22Rv1 (cell line): ENCODE data around the gene SYT15B.
"Not testable (repeated sequence)": the region's sequence is repeated elsewhere in the genome, so short reads cannot be mapped to it uniquely, and the experiment has no call there.

ENCODE experiments used
- ZFX ChIP-seq: fragments of 450-650 bp; IDR thresholded peaks from 2 replicates; pipeline ENCODE4 v1.6.1; 2017; ENCODE audit warnings: antibody characterized with exemption, borderline replicate concordance
- TF ChIP-seq, protein P1 (sequence below): fragments of 450-650 bp; IDR thresholded peaks from 2 replicates; pipeline ENCODE4 v1.5.1; 2017; ENCODE audit warnings: mild to moderate bottlenecking

DNA sequence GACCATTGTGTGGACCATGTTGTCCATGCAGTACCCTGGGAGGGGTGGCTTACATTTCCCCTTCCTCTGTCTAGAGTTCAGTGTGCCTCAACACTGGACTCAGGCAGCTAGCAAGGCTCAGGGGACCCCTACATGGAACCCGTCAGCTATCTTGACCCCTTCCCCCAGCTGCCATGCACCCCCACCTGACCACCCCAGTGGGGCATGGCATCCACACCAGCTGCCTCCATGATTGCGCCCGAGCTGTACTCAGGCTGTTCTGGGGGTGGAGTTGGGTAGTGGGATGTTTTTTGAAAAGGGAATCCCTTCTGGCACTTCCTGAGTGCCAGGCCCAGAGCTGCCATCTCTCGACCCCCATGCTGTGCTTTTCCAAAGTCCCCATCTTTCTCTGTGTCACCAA lies 1.8 kb upstream of the SYT15B start:
- TF ChIP-seq, protein P1, sequence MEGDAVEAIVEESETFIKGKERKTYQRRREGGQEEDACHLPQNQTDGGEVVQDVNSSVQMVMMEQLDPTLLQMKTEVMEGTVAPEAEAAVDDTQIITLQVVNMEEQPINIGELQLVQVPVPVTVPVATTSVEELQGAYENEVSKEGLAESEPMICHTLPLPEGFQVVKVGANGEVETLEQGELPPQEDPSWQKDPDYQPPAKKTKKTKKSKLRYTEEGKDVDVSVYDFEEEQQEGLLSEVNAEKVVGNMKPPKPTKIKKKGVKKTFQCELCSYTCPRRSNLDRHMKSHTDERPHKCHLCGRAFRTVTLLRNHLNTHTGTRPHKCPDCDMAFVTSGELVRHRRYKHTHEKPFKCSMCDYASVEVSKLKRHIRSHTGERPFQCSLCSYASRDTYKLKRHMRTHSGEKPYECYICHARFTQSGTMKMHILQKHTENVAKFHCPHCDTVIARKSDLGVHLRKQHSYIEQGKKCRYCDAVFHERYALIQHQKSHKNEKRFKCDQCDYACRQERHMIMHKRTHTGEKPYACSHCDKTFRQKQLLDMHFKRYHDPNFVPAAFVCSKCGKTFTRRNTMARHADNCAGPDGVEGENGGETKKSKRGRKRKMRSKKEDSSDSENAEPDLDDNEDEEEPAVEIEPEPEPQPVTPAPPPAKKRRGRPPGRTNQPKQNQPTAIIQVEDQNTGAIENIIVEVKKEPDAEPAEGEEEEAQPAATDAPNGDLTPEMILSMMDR, result not testable (repeated sequence)
- TF ChIP-seq ZFX, result not testable (repeated sequence)
